CD8-positive, alpha-beta memory T cell (primary cell): ENCODE results near the gene GPR85. TPM values are rescaled to one million over a fixed set of nuclear protein-coding genes. Genes with fewer than 3 reads are reported as not detected.

Experiments used
- CTCF ChIA-PET: fragments of 350-600 bp; sonication (Branson Sonifier 250); formaldehyde crosslinking; loops from one replicate; lab custom pipeline; 2021; ENCODE audit warnings: antibody characterized with exemption; lab: Charles Lee
- POLR2A ChIA-PET: fragments of 350-600 bp; sonication (Branson Sonifier 250); formaldehyde crosslinking; loops from one replicate; lab custom pipeline; 2021; ENCODE audit warnings: antibody characterized with exemption; lab: Charles Lee
- DNase-seq, 5 donors: peaks; one replicate each; pipeline versions ENCODE4 v3.0.0 to v3.0.0-alpha.2; 2020 to 2022; ENCODE audit warnings: mixed read lengths in 1 of 5
- H3K27ac ChIP-seq: one replicate; pipeline ENCODE4 v1.7.0; 2013; ENCODE audit warnings: low read depth, mild to moderate bottlenecking, low read length, moderate library complexity
- H3K27me3 ChIP-seq: 2 replicates; pipeline ENCODE4 v1.7.0; 2013; ENCODE audit warnings: low read length, mild to moderate bottlenecking; ENCODE audit not compliant: insufficient read depth, poor library complexity, severe bottlenecking
- H3K36me3 ChIP-seq: 2 replicates; pipeline ENCODE4 v1.7.0; 2013; ENCODE audit warnings: mild to moderate bottlenecking, low read length, moderate library complexity; ENCODE audit not compliant: insufficient read depth
- H3K4me1 ChIP-seq: 2 replicates; pipeline ENCODE4 v1.7.0; 2013; ENCODE audit warnings: mild to moderate bottlenecking, low read length, moderate library complexity; ENCODE audit not compliant: insufficient read depth
- H3K4me3 ChIP-seq: 2 replicates; pipeline ENCODE4 v1.7.0; 2013; ENCODE audit warnings: mild to moderate bottlenecking, low read length
- H3K9me3 ChIP-seq: 2 replicates; pipeline ENCODE4 v1.7.0; 2013; ENCODE audit warnings: mild to moderate bottlenecking, low read length
- H3K27ac Mint-ChIP-seq, 8 donors: one replicate each; pipeline ENCODE4 v1.8.0; 2020 to 2021; ENCODE audit warnings: mixed read lengths in 8 of 8, mild to moderate bottlenecking in 6 of 8, inconsistent platforms in 3 of 8, moderate library complexity in 3 of 8
- H3K27me3 Mint-ChIP-seq, 2 donors: one replicate each; pipeline ENCODE4 v1.8.0; 2020 to 2021; ENCODE audit warnings: mixed read lengths in 2 of 2, mild to moderate bottlenecking in 1 of 2, moderate library complexity in 1 of 2
- H3K36me3 Mint-ChIP-seq, 3 donors: one replicate each; pipeline ENCODE4 v1.8.0; 2020 to 2021; ENCODE audit warnings: mixed read lengths in 3 of 3, inconsistent platforms in 1 of 3, mild to moderate bottlenecking in 1 of 3
- H3K4me1 Mint-ChIP-seq, 3 donors: one replicate each; pipeline ENCODE4 v1.8.0; 2020 to 2021; ENCODE audit warnings: mixed read lengths in 3 of 3, inconsistent platforms in 1 of 3, mild to moderate bottlenecking in 1 of 3
- H3K4me3 Mint-ChIP-seq, 7 donors: one replicate each; pipeline ENCODE4 v1.8.0; 2020 to 2021; ENCODE audit warnings: mixed read lengths in 7 of 7, mild to moderate bottlenecking in 6 of 7, moderate library complexity in 4 of 7, inconsistent platforms in 2 of 7
- H3K9me3 Mint-ChIP-seq, 5 donors: one replicate each; pipeline ENCODE4 v1.8.0; 2020 to 2022; ENCODE audit warnings: mixed read lengths in 5 of 5, mild to moderate bottlenecking in 3 of 5, moderate library complexity in 2 of 5, inconsistent platforms in 1 of 5
- polyA plus RNA-seq: library from polyadenylated mRNA; unstranded; fragments of 300-500 nt; fragmentation: Illumina TruSeq; gene quantifications from one replicate; pipeline ENCODE4 v1.2.3, GENCODE V29; 2021
- total RNA-seq, 2 experiments: library from RNA; stranded (reverse); gene quantifications; one replicate each; pipeline ENCODE4 v1.2.3, GENCODE V29; 2021

Gene GPR85, protein sequence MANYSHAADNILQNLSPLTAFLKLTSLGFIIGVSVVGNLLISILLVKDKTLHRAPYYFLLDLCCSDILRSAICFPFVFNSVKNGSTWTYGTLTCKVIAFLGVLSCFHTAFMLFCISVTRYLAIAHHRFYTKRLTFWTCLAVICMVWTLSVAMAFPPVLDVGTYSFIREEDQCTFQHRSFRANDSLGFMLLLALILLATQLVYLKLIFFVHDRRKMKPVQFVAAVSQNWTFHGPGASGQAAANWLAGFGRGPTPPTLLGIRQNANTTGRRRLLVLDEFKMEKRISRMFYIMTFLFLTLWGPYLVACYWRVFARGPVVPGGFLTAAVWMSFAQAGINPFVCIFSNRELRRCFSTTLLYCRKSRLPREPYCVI
- total RNA-seq (not detected), polyA plus RNA-seq (not detected)

- Histone ChIP-seq H3K4me3 (no peak within 1 kb of the TSS), H3K36me3 (no peaks in the 10 kb centered on the region), H3K27me3 (peaks cover 12% of the 10 kb centered on the region), H3K9me3 (no peaks in the 10 kb centered on the region), H3K4me1 (peaks cover 4% of the 10 kb centered on the region), H3K27ac (no peak within 1 kb of the TSS)
- peak; percentile 1 to 56 (median 7) for DNase-seq
- no peak within 1 kb of the TSS for H3K27ac Mint-ChIP-seq
- H3K4me3 Mint-ChIP-seq, result peak within 1 kb of the TSS in 4 of 7 donors; percentile 24 to 47 (median 39)
- H3K9me3 Mint-ChIP-seq, result peaks cover 0 to 3% (median 0%) of the 10 kb centered on the region in 5 donors
- POLR2A ChIA-PET, result interaction anchor here (0.7 kb wide), 1 partner anchor 22 kb away, joined by 8 read pairs; no protein-coding TSS in a partner anchor
- no peaks in the 10 kb centered on the region for H3K36me3 Mint-ChIP-seq
- CTCF ChIA-PET, result interaction anchor here (0.5 kb wide), 1 partner anchor 59 kb away, joined by 3 read pairs; no protein-coding TSS in a partner anchor
- peaks cover 4 to 21% (median 16%) of the 10 kb centered on the region in 3 donors for H3K4me1 Mint-ChIP-seq
- peaks cover 35 to 65% of the 10 kb centered on the region in 2 donors for H3K27me3 Mint-ChIP-seq
These were observed at the start of gene GPR85 for GRCh38 chr7:113086431-113086888. Gene GPR85 (minus strand): TSS chr7:113086827. CDS start chr7:113084721, 2,106 bp downstream.

GRCh38 chr7:113134025-113134424 is 47.4 kb upstream of the GPR85 start:
- peaks cover 0 to 10% of the 10 kb centered on the region in 2 donors for H3K27me3 Mint-ChIP-seq
- H3K4me1 Mint-ChIP-seq, result no peaks in the 10 kb centered on the region
- Histone ChIP-seq H3K9me3 (no peaks in the 10 kb centered on the region), H3K4me1 (no peaks in the 10 kb centered on the region), H3K27ac (no peak overlapping the region), H3K4me3 (no peak overlapping the region), H3K27me3 (no peaks in the 10 kb centered on the region), H3K36me3 (no peaks in the 10 kb centered on the region)
- DNase-seq, result no peak
- ChIA-PET CTCF (no interaction called here), POLR2A (no interaction called here)
- H3K4me3 Mint-ChIP-seq, result no peak overlapping the region
- H3K9me3 Mint-ChIP-seq, result no peaks in the 10 kb centered on the region
- H3K36me3 Mint-ChIP-seq, result no peaks in the 10 kb centered on the region
- no peak overlapping the region for H3K27ac Mint-ChIP-seq

GRCh38 chr7:113131367-113131766 is 44.7 kb upstream of the GPR85 start:
- POLR2A ChIA-PET, result no interaction called here
- no peak overlapping the region for H3K4me3 Mint-ChIP-seq

DNA sequence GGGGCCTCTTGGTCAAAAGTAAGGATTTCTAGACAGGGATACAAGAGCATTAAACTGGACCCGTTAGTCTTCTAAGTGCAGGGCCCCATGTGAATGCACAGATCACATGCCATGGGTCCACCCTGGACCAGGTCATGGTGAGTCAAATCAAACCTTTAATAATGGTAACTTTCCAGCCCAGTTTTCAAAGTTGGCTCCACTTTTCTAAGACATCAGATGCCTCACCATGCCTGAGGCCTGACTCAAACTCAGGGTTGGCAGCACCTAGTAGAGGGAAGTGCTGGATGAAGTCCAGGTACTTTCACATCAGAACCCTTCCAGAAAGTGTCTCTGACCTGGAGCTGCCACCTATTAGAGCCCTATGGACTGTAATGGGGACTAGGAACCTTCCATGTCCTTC is 41.4 kb upstream of the GPR85 start:
- Mint-ChIP-seq H3K27me3 (peaks cover 0 to 7% of the 10 kb centered on the region in 2 donors), H3K9me3 (no peaks in the 10 kb centered on the region), H3K27ac (no peak overlapping the region), H3K4me1 (no peaks in the 10 kb centered on the region), H3K36me3 (no peaks in the 10 kb centered on the region), H3K4me3 (no peak overlapping the region)
- no peak overlapping the region for H3K27ac ChIP-seq
- H3K9me3 ChIP-seq, result no peaks in the 10 kb centered on the region
- POLR2A ChIA-PET, result no interaction called here
- CTCF ChIA-PET, result no interaction called here
- H3K4me1 ChIP-seq, result no peaks in the 10 kb centered on the region
- H3K36me3 ChIP-seq, result no peaks in the 10 kb centered on the region
- H3K4me3 ChIP-seq, result no peak overlapping the region
- DNase-seq, result no peak
- H3K27me3 ChIP-seq, result no peaks in the 10 kb centered on the region

More at GRCh38 chr7:113131367-113131766, 44.7 kb upstream of the GPR85 start:
- H3K9me3 Mint-ChIP-seq, result no peaks in the 10 kb centered on the region
- H3K4me3 ChIP-seq, result no peak overlapping the region
- CTCF ChIA-PET, result no interaction called here
- no peaks in the 10 kb centered on the region for H3K27me3 ChIP-seq
- peaks cover 0 to 10% of the 10 kb centered on the region in 2 donors for H3K27me3 Mint-ChIP-seq
- no peaks in the 10 kb centered on the region for H3K4me1 ChIP-seq
- H3K36me3 Mint-ChIP-seq, result no peaks in the 10 kb centered on the region
- H3K36me3 ChIP-seq, result no peaks in the 10 kb centered on the region
- H3K27ac Mint-ChIP-seq, result no peak overlapping the region
- H3K9me3 ChIP-seq, result no peaks in the 10 kb centered on the region
- H3K4me1 Mint-ChIP-seq, result no peaks in the 10 kb centered on the region
- H3K27ac ChIP-seq, result no peak overlapping the region
- DNase-seq, result no peak

- CTCF ChIA-PET, result interaction anchor here (0.9 kb wide), 1 partner anchor 13 kb away, joined by 3 read pairs; no protein-coding TSS in a partner anchor
- H3K4me1 Mint-ChIP-seq, result no peaks in the 10 kb centered on the region
These were observed 39.1 kb upstream of the GPR85 start for GRCh38 chr7:113125728-113126127.

GRCh38 chr7:113122744-113123143 is 36.1 kb upstream of the GPR85 start:
- no peaks in the 10 kb centered on the region for H3K27me3 ChIP-seq
- H3K36me3 ChIP-seq, result no peaks in the 10 kb centered on the region
- H3K4me3 ChIP-seq, result no peak overlapping the region
- no peak overlapping the region for H3K27ac ChIP-seq
- H3K27me3 Mint-ChIP-seq, result peaks cover 1 to 3% of the 10 kb centered on the region in 2 donors
- H3K27ac Mint-ChIP-seq, result no peak overlapping the region
- peaks cover 4% of the 10 kb centered on the region for H3K4me1 ChIP-seq
- no peaks in the 10 kb centered on the region for H3K9me3 Mint-ChIP-seq
- H3K36me3 Mint-ChIP-seq, result peaks cover 0 to 6% (median 0%) of the 10 kb centered on the region in 3 donors
- H3K4me3 Mint-ChIP-seq, result no peak overlapping the region
- ChIA-PET CTCF (no interaction called here), POLR2A (no interaction called here)
- H3K9me3 ChIP-seq, result no peaks in the 10 kb centered on the region
- no peak for DNase-seq
- H3K4me1 Mint-ChIP-seq, result peaks cover 10 to 16% (median 15%) of the 10 kb centered on the region in 3 donors

More at GRCh38 chr7:113125728-113126127, 39.1 kb upstream of the GPR85 start:
- Mint-ChIP-seq H3K27ac (no peak overlapping the region), H3K36me3 (no peaks in the 10 kb centered on the region), H3K4me3 (no peak overlapping the region), H3K27me3 (peaks cover 0 to 3% of the 10 kb centered on the region in 2 donors), H3K9me3 (no peaks in the 10 kb centered on the region)
- Histone ChIP-seq H3K27ac (no peak overlapping the region), H3K4me1 (no peaks in the 10 kb centered on the region), H3K9me3 (no peaks in the 10 kb centered on the region), H3K4me3 (no peak overlapping the region), H3K36me3 (no peaks in the 10 kb centered on the region), H3K27me3 (no peaks in the 10 kb centered on the region)
- POLR2A ChIA-PET, result no interaction called here
- DNase-seq, result no peak

- DNase-seq, result no peak
- Mint-ChIP-seq H3K27ac (no peak overlapping the region), H3K36me3 (peaks cover 0 to 13% (median 2%) of the 10 kb centered on the region in 3 donors), H3K9me3 (no peaks in the 10 kb centered on the region), H3K27me3 (peaks cover 1 to 3% of the 10 kb centered on the region in 2 donors), H3K4me1 (peaks cover 14 to 23% (median 21%) of the 10 kb centered on the region in 3 donors), H3K4me3 (peak overlapping the region in 1 of 7 donors; percentile 90)
- CTCF ChIA-PET, result no interaction called here
- Histone ChIP-seq H3K36me3 (no peaks in the 10 kb centered on the region), H3K9me3 (no peaks in the 10 kb centered on the region), H3K4me1 (peaks cover 6% of the 10 kb centered on the region), H3K27me3 (no peaks in the 10 kb centered on the region), H3K27ac (no peak overlapping the region), H3K4me3 (no peak overlapping the region)
- POLR2A ChIA-PET, result no interaction called here
These were observed 34.0 kb upstream of the GPR85 start for GRCh38 chr7:113120647-113121046.

DNA sequence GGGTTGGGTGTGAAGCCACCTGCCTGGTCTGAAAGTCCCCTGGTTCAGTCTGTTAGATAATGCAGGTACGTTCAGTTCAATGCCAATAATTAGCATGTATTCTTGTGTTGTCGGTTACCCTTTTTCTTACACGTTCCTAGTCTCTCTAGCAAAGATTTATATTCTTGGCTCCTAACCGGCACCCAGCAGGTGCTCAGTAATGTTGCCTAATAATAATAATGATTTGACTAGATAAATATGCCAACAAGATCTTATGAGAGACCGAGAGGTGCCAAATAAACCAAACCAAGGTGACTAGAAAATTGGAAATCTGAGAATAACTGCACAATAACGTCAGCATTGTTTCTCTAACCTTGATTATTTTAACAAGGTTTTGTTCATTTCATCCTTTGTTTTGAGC is 32.8 kb upstream of the GPR85 start:
- DNase-seq, result no peak
- peaks cover 14 to 23% (median 21%) of the 10 kb centered on the region in 3 donors for H3K4me1 Mint-ChIP-seq
- POLR2A ChIA-PET, result no interaction called here
- H3K27me3 Mint-ChIP-seq, result peaks cover 0 to 1% of the 10 kb centered on the region in 2 donors
- Histone ChIP-seq H3K36me3 (no peaks in the 10 kb centered on the region), H3K4me3 (no peak overlapping the region), H3K9me3 (no peaks in the 10 kb centered on the region), H3K4me1 (peaks cover 6% of the 10 kb centered on the region), H3K27me3 (no peaks in the 10 kb centered on the region), H3K27ac (no peak overlapping the region)
- H3K9me3 Mint-ChIP-seq, result no peaks in the 10 kb centered on the region
- CTCF ChIA-PET, result no interaction called here
- peaks cover 0 to 15% (median 2%) of the 10 kb centered on the region in 3 donors for H3K36me3 Mint-ChIP-seq
- H3K27ac Mint-ChIP-seq, result peak overlapping the region in 5 of 8 donors; percentile 26 to 99 (median 95)
- peak overlapping the region; percentile 2 to 99 (median 95) for H3K4me3 Mint-ChIP-seq
